ENCODE measurements around the gene CD37. TPM values are rescaled to one million over a fixed set of nuclear protein-coding genes. Genes with fewer than 3 reads are reported as not detected.

Gene CD37
- total and polyA plus RNA-seq, 2 experiments from 2014 or later = 106 TPM; not detected in 1

DNA sequence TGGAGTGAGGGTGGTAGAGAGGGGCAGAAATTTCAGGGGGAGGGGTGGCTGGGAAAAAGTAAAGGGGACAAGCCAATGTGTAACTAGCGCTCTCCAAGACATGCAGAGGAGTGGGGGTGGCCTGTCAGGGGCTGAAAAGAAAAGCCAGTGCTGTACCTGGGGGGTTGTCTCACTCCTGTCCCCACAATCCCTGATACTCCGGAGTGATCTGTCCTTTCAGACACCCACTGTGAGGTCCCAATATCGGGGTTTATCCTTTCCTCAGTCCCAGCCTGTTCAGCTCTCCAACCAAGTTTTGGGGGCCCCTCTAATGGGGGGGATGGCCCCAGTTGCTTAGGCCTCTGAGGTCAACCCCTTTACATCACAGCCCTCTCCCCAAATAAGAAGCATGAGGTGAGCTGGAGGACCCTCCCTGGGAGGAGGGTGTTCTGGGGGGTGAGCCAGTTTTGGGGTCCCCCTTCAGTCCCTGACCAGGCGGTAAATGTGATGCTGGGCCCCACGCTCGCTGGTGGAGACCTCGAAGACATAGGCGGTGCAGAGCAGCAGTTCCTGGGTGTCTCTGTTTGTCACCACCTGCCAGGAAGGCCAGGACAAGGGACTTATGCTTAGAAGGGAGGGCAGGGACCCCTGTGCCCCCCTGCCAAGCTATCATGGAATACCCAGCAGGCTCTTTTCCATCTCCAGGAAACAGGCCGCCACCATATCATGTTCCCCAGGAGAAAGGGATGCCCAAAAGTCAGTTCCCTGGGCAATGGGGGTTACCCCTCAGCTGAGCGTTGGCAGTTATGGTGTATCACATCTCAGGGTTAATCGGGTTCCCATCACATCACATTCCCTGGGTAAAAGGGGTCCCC, 5.9 kb downstream of the CD37 start:
- H3K27ac ChIP-seq (ENCODE audit: low read depth) = 0 out of 2 replicates have a peak overlapping the region, but pooled peaks have one; percentile 79
- ATAC-seq (no peak), DNase-seq (ENCODE audit: low spot score) (no peak)
- H3K4me2 ChIP-seq = no peak overlapping the region
- H3K4me1 ChIP-seq (ENCODE audit: insufficient read depth) = peaks cover 15% of the 10 kb centered on the region
- peaks cover 14% of the 10 kb centered on the region; the same call in 1 of the 2 replicates for H4K20me1 ChIP-seq (replicated peaks; ENCODE audit: insufficient read depth)
- H3K79me2 ChIP-seq (replicated peaks; ENCODE audit: insufficient read depth) = no peaks in the 10 kb centered on the region
- no peak overlapping the region for H3K4me3 ChIP-seq
- no peak for TF ChIP-seq ZNF114 (CRISPR knock-in tag; IDR thresholded peaks at IDR 0.05)
- TF ChIP-seq JUNB (IDR thresholded peaks at IDR 0.05; ENCODE audit: unreplicated experiment) = no peak
- TF ChIP-seq NANOG (IDR thresholded peaks at IDR 0.05; ENCODE audit: borderline replicate concordance) = no peak
- peaks cover 19% of the 10 kb centered on the region; the same call in 1 of the 2 replicates for H3F3A ChIP-seq (replicated peaks; ENCODE audit: low read depth)
- Mint-ChIP-seq H3K4me3 (no peak overlapping the region), H3K36me3 (ENCODE audit: low read depth) (peaks cover 64% of the 10 kb centered on the region), H3K27me3 (ENCODE audit: insufficient read depth, low read depth, poor library complexity) (peaks cover 31% of the 10 kb centered on the region), H3K27ac (no peak overlapping the region), H3K9me3 (no peaks in the 10 kb centered on the region; the same call in 1 of the 3 replicates), H3K4me1 (peaks cover 18% of the 10 kb centered on the region)
- peaks cover 19% of the 10 kb centered on the region for H3K27me3 ChIP-seq (ENCODE audit: insufficient read depth)
- no peak overlapping the region for H2AFZ ChIP-seq
- no peaks in the 10 kb centered on the region for H3K9me2 ChIP-seq (ENCODE audit: insufficient read depth)
- peaks cover 38% of the 10 kb centered on the region for H3K36me3 ChIP-seq (ENCODE audit: insufficient read depth)

DNA sequence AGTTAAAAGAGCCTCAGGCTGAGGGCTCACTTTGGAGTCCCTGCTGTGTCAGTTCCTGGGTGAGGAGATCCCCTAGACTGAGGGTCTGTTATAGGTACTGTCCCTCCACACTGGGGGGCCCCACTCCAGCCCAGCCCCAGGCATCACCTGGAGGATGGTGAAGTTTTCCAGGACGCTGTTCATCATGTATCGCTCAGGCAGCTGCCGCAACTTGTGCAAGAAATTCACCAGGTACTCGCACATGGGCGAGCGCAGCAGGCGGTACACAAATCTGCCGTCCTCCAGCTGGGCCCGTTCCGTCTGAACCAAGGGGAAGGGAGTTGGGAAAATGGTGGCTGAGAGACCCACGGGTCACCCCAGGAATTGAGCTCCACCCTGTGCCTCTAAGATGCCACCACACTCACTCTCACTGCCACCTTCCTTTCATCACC, 7.1 kb downstream of the CD37 start:
- Histone ChIP-seq H3K79me2 (replicated peaks; ENCODE audit: insufficient read depth) (no peaks in the 10 kb centered on the region), H2AFZ (no peak overlapping the region), H3K4me3 (no peak overlapping the region), H3K27ac (ENCODE audit: low read depth) (no peak overlapping the region), H4K20me1 (replicated peaks; ENCODE audit: insufficient read depth) (peaks cover 12% of the 10 kb centered on the region; the same call in 1 of the 2 replicates), H3K27me3 (ENCODE audit: insufficient read depth) (peaks cover 7% of the 10 kb centered on the region), H3K4me2 (no peak overlapping the region), H3F3A (replicated peaks; ENCODE audit: low read depth) (peaks cover 18% of the 10 kb centered on the region; the same call in 1 of the 2 replicates), H3K36me3 (ENCODE audit: insufficient read depth) (peaks cover 48% of the 10 kb centered on the region), H3K4me1 (ENCODE audit: insufficient read depth) (peaks cover 13% of the 10 kb centered on the region), H3K9me2 (ENCODE audit: insufficient read depth) (no peaks in the 10 kb centered on the region)
- Mint-ChIP-seq H3K4me3 (no peak overlapping the region), H3K27me3 (ENCODE audit: insufficient read depth, low read depth, poor library complexity) (peaks cover 23% of the 10 kb centered on the region), H3K27ac (peak overlapping the region; percentile 8; the same call in 1 of the 2 replicates), H3K9me3 (no peaks in the 10 kb centered on the region; the same call in 1 of the 3 replicates), H3K36me3 (ENCODE audit: low read depth) (peaks cover 76% of the 10 kb centered on the region), H3K4me1 (peaks cover 18% of the 10 kb centered on the region)
- ATAC-seq (no peak), DNase-seq (ENCODE audit: low spot score) (no peak)
- TF ChIP-seq STAT1 (IDR thresholded peaks at IDR 0.05; ENCODE audit: unreplicated experiment) (no peak), EZH2phosphoT487 (IDR thresholded peaks at IDR 0.05; ENCODE audit: unreplicated experiment) (no peak), POLR2AphosphoS5 (IDR thresholded peaks at IDR 0.05; ENCODE audit: low read depth) (no peak), JUNB (IDR thresholded peaks at IDR 0.05; ENCODE audit: unreplicated experiment) (no peak), ZNF114 (CRISPR knock-in tag; IDR thresholded peaks at IDR 0.05) (no peak)
- TF ChIP-seq, protein P1, sequence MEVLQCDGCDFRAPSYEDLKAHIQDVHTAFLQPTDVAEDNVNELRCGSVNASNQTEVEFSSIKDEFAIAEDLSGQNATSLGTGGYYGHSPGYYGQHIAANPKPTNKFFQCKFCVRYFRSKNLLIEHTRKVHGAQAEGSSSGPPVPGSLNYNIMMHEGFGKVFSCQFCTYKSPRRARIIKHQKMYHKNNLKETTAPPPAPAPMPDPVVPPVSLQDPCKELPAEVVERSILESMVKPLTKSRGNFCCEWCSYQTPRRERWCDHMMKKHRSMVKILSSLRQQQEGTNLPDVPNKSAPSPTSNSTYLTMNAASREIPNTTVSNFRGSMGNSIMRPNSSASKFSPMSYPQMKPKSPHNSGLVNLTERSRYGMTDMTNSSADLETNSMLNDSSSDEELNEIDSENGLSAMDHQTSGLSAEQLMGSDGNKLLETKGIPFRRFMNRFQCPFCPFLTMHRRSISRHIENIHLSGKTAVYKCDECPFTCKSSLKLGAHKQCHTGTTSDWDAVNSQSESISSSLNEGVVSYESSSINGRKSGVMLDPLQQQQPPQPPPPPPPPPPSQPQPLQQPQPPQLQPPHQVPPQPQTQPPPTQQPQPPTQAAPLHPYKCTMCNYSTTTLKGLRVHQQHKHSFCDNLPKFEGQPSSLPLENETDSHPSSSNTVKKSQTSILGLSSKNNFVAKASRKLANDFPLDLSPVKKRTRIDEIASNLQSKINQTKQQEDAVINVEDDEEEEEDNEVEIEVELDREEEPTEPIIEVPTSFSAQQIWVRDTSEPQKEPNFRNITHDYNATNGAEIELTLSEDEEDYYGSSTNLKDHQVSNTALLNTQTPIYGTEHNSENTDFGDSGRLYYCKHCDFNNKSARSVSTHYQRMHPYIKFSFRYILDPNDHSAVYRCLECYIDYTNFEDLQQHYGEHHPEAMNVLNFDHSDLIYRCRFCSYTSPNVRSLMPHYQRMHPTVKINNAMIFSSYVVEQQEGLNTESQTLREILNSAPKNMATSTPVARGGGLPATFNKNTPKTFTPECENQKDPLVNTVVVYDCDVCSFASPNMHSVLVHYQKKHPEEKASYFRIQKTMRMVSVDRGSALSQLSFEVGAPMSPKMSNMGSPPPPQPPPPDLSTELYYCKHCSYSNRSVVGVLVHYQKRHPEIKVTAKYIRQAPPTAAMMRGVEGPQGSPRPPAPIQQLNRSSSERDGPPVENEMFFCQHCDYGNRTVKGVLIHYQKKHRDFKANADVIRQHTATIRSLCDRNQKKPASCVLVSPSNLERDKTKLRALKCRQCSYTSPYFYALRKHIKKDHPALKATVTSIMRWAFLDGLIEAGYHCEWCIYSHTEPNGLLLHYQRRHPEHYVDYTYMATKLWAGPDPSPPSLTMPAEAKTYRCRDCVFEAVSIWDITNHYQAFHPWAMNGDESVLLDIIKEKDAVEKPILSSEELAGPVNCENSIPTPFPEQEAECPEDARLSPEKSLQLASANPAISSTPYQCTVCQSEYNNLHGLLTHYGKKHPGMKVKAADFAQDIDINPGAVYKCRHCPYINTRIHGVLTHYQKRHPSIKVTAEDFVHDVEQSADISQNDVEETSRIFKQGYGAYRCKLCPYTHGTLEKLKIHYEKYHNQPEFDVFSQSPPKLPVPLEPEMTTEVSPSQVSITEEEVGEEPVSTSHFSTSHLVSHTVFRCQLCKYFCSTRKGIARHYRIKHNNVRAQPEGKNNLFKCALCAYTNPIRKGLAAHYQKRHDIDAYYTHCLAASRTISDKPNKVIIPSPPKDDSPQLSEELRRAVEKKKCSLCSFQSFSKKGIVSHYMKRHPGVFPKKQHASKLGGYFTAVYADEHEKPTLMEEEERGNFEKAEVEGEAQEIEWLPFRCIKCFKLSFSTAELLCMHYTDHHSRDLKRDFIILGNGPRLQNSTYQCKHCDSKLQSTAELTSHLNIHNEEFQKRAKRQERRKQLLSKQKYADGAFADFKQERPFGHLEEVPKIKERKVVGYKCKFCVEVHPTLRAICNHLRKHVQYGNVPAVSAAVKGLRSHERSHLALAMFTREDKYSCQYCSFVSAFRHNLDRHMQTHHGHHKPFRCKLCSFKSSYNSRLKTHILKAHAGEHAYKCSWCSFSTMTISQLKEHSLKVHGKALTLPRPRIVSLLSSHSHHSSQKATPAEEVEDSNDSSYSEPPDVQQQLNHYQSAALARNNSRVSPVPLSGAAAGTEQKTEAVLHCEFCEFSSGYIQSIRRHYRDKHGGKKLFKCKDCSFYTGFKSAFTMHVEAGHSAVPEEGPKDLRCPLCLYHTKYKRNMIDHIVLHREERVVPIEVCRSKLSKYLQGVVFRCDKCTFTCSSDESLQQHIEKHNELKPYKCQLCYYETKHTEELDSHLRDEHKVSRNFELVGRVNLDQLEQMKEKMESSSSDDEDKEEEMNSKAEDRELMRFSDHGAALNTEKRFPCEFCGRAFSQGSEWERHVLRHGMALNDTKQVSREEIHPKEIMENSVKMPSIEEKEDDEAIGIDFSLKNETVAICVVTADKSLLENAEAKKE (CRISPR knock-in tag; IDR thresholded peaks at IDR 0.05) = no peak
- TF ChIP-seq, protein P2, sequence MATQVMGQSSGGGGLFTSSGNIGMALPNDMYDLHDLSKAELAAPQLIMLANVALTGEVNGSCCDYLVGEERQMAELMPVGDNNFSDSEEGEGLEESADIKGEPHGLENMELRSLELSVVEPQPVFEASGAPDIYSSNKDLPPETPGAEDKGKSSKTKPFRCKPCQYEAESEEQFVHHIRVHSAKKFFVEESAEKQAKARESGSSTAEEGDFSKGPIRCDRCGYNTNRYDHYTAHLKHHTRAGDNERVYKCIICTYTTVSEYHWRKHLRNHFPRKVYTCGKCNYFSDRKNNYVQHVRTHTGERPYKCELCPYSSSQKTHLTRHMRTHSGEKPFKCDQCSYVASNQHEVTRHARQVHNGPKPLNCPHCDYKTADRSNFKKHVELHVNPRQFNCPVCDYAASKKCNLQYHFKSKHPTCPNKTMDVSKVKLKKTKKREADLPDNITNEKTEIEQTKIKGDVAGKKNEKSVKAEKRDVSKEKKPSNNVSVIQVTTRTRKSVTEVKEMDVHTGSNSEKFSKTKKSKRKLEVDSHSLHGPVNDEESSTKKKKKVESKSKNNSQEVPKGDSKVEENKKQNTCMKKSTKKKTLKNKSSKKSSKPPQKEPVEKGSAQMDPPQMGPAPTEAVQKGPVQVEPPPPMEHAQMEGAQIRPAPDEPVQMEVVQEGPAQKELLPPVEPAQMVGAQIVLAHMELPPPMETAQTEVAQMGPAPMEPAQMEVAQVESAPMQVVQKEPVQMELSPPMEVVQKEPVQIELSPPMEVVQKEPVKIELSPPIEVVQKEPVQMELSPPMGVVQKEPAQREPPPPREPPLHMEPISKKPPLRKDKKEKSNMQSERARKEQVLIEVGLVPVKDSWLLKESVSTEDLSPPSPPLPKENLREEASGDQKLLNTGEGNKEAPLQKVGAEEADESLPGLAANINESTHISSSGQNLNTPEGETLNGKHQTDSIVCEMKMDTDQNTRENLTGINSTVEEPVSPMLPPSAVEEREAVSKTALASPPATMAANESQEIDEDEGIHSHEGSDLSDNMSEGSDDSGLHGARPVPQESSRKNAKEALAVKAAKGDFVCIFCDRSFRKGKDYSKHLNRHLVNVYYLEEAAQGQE (IDR thresholded peaks at IDR 0.05; ENCODE audit: unreplicated experiment) = no peak
- TF ChIP-seq, protein P3, sequence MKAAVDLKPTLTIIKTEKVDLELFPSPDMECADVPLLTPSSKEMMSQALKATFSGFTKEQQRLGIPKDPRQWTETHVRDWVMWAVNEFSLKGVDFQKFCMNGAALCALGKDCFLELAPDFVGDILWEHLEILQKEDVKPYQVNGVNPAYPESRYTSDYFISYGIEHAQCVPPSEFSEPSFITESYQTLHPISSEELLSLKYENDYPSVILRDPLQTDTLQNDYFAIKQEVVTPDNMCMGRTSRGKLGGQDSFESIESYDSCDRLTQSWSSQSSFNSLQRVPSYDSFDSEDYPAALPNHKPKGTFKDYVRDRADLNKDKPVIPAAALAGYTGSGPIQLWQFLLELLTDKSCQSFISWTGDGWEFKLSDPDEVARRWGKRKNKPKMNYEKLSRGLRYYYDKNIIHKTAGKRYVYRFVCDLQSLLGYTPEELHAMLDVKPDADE (IDR thresholded peaks at IDR 0.05) = no peak

All from GM23338 (cell line).